Stimulated activated CD4-positive, alpha-beta T cell treated with anti-CD3 and anti-CD28 coated beads, Interleukin-12 subunit alpha, Interleukin-12 subunit beta, amount 100 ng/mL, for 48 hours (primary cell): ENCODE results near the gene PRMT1.
"Not testable (repeated sequence)": the region's sequence is repeated elsewhere in the genome, so short reads cannot be mapped to it uniquely, and the experiment has no call there.

Experiments used
- DNase-seq, 3 donors: peaks; one replicate each; pipeline ENCODE4 v3.0.0-alpha.2; 2020; ENCODE audit warnings: low read depth in 2 of 3, low spot score in 1 of 3

The PRMT1 gene

DNA sequence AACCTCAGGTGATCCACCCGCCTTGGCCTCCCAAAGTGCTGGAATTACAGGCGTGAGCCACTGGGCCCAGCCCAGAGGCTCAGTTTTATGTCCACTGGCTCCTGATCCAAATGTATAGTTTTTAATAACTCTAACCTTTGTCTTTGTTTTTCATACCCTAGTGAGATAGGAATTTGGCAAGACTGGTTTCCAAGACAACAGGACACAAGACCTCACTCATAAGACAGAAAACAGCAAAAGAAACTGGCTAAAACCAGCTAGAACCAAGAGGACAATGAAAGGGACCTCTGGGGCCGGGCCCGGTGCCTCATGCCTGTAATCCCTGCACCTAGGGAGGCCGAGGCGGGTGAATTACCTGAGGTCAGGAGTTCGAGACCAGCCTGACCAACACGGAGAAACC, 41.4 kb downstream of the PRMT1 start:
- DNase-seq: no peak

DNA sequence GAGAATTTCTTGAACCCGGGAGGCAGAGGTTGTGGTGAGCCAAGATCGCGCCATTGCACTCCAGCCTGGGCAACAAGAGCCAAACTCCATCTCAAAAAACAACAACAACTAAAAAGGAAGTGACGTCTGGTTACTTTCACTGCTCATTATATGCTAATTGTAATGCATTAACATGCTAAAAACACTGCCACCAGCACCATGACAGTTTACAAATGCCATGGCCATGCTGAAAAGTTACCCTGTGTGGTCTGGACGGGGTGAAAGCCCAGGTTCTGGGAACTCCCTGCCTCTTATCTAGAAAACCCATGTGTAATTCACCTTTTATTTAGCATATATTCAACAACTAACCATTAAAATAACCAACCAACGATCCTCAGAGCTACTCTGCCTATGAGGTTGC, 41.9 kb downstream of the PRMT1 start:
- no peak for DNase-seq

DNA sequence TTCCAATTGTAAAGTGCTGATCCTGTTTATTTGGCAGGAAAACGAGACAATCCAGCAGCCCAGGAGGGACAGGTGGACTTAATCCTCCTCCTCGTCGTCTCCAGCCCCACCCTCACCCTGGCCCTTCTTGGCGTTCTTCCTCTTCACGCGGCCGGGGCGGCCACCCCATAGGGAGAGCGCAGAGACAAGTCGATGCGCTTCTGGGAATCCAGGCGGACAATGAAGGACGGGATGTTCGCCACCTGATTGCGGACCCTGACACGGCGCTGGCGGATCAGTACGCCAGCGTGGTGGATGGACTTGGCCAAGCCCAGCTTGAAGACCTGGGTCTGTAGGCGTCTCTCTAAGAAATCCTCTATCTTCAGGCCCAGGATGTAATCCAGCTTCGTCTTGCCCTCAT, 42.3 kb downstream of the PRMT1 start:
- DNase-seq: not testable (repeated sequence)

DNA sequence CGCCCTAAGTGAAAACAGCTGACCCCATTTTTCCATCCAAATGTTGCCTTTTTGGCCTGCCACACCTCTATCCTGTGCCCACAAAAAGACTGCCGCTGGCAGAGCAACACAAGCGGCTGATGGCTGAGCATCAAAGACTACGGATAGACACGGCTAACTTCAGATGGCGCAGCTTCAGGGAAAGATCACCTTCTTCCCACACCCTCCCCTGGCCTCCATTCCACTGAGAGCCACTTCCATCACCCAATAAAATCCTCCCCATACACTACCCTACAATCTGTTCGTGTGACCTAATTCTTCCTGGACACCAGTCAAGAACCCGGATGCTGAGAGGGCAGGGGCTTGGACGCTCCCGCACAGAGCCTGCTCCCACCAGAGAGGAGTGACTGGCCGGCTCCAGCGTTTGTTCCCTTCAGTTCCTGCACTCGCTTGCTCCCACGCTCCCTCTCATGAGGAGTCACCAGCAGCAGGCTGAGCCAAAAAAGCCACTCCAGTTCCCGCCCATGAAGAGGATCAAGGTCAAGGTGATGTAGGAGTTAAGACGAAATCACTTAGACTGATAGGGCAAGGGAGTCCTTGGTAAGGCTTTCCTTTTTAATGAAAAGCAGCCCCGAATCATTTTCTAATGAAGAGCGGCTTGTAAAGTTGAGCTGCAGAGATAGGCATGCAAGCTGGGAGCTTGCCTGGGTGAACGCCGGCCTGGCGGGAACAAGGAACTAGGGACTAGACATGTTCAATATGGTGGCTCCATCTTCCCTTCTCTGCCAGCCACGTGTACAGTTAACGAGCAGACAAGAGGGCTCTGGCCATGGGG, 50.4 kb downstream of the PRMT1 start:
- DNase-seq: no peak

DNA sequence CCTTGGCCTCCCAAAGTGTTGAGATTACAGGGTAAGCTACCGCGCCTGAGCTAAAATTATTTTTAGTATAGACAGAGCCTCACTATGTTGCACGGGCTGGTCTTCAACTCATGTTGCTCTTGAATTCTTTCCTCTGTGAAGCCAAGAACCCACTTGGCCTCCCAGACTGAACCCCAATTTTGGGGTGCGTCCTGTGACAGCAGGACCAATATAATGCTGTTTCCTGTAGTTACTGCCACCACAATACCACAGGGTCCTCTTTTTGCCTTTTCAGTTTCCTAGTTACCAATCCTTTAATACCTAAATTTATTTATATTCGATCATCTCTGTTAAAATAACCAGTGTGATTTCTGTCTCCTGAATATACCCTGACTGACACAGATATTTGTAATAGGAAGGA, 53.1 kb downstream of the PRMT1 start:
- DNase-seq: no peak
